ENCODE results near the gene NAPG. TPM values are rescaled to one million over a fixed set of nuclear protein-coding genes. Genes with fewer than 3 reads are reported as not detected.
A peak's percentile ranks its signal among the peaks of the same experiment; 100 is the strongest.
"Not testable (repeated sequence)": the region's sequence is repeated elsewhere in the genome, so short reads cannot be mapped to it uniquely, and the experiment has no call there.

NAPG gene
- total RNA-seq, 1 donor from 2014 or later: 30.8 TPM

DNA sequence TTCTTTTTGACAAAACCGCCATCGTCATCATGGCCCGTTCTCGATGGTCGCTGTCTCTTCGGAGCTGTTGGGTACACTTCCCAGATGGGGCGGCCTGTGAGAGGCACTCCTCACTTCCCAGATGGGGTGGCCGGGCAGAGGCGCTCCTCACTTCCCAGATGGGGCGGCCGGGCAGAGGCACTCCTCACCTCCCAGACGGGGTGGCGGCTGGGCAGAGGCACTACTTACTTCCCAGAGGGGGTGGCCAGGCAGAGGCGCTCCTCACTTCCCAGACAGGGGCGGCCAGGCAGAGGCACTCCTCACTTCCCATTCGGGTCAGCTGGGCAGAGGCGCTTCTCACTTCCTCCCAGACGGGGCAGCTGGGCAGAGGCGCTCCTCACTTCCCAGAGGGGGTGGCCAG, 19.9 kb upstream of the NAPG start:
- intact Hi-C loops (cut with DNase I); ATAC-seq; DNase-seq (ENCODE audit: missing footprints): not testable (repeated sequence)

DNA sequence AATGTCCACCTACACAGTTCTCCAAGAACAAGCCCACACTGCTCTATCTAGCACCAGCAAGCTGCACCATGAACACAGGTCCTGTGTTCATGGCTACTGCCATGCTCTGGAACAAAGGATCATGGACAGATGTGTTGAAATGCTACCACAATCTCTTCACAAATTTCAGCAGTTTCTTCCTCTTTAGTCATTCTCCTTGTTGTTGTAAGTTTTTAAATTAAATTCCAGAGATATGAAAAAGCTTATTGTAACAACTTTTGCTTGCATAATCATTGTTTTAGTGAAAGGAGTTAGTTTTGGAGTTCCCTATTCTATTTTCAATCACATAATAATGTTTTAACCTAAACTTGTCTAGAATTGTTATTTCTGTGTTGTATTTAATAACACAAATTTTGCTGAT, 17.2 kb upstream of the NAPG start:
- intact Hi-C loops (cut with DNase I): no loop called here
- ATAC-seq (no peak), DNase-seq (ENCODE audit: missing footprints) (no peak)

DNA sequence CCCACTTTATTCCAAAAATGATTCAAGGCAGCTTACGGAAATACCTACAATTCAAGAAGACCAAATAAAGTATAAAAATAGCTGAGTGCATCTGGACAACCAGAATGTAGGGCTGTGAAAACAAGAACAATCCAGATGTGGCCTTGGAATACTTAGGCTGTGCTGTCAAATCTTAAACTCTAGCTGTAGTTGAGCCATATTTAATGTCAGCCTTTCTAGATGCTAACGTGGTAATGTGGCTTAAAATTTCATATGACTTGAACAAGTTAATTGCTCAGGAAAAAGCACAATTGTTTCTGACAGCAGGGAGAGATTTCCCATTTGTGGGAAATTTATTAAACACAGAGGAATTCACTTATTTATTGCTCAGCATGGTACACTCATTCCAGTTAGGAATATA, 14.6 kb upstream of the NAPG start:
- ATAC-seq (no peak), DNase-seq (ENCODE audit: missing footprints) (no peak)
- intact Hi-C loops (cut with DNase I): loop anchor here (10.0 kb wide), 1 partner anchor 266 kb away; no protein-coding TSS in a partner anchor

DNA sequence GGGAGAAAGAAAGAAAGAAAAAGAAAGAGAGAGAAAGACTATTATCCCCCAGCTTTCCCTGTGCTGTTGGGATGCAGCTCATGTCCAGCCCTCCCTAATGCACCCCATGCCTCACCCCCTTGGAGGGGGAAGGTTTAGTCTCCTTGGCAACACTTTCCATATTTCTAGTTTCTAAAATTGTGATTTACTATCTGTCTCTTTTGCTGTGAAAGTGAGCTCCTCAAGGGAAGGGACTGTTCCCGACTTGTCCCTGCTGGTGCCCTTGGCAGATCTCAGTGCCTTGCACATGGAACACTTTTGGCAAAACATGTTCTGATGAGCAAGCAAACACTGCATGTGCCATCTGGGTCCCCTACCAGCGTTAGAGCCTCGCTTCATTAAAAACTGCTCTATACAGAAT, 11.7 kb upstream of the NAPG start:
- DNase-seq (ENCODE audit: missing footprints): no peak
- intact Hi-C loops (cut with DNase I): loop anchor here (10.0 kb wide), 1 partner anchor 269 kb away; no protein-coding TSS in a partner anchor
- no peak for ATAC-seq

DNA sequence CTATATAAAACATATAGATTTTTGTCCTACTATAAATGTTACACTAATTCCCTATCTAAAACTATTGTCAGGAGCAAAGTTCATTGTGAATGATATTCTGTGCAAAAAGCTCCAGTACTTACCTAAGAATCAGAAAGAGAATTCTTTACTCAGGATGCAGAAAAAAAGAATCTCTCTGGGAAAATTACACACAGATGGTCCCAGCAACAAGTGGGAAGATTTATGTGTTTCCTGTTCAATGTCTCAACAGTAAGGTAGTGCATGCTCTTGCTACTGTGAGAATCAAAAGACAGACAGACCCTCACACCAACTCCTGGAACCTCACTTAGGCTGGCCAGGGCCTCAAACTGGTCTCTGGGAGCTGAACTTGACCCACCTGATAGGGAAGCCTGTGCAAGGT, 11.2 kb upstream of the NAPG start:
- ATAC-seq: no peak
- intact Hi-C loops (cut with DNase I): loop anchor here (10.0 kb wide), 1 partner anchor 270 kb away; no protein-coding TSS in a partner anchor
- no peak for DNase-seq (ENCODE audit: missing footprints)

DNA sequence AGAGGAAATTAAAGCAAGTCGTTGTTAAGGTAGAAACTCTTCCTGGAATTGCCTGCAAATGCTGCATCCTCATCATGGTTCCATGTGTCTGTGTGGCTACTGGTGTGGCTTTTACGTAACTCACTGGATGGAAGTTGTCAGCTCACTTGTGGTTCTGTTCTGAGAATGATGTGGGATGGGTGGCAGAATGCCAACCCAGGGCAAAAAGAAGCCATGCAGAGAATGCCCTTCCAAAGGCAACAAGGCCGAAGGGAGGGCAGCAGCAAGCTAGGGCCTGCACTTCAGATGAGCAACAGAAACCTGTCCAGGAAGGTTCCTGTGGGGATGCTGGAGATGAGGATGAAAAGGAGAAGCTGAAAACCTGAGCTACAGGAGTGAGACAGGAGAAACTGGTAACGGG, 10.4 kb upstream of the NAPG start:
- no peak for ATAC-seq
- DNase-seq (ENCODE audit: missing footprints): no peak
- intact Hi-C loops (cut with DNase I): loop anchor here (5.0 to 10.0 kb wide), 2 partner anchors 63 to 271 kb away; partner anchors contain the start of gene APCDD1

DNA sequence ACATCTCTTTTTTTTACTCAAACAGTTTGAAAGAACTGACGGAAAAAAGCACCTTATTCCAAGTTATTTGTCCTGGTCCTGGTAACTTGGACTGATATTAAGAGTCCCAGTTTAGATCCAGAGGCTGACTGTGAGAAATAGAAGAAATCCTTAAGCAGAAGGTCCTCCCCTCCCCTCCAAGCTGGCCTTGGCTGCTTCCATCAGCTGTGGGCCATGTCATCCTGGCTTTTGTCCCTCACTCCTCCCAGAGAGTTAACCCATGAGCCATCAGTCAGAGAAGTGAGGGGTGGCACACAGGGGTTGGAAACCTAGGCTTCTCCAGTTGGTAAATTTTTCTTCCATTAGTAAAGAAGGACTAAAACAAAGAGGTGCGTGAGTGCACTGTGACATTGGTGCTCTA, 9.7 kb upstream of the NAPG start:
- DNase-seq (ENCODE audit: missing footprints) (no peak), ATAC-seq (peak; percentile 23)
- intact Hi-C loops (cut with DNase I): loop anchor here (5.0 to 10.0 kb wide), 2 partner anchors 64 to 271 kb away; partner anchors contain the start of gene APCDD1

DNA sequence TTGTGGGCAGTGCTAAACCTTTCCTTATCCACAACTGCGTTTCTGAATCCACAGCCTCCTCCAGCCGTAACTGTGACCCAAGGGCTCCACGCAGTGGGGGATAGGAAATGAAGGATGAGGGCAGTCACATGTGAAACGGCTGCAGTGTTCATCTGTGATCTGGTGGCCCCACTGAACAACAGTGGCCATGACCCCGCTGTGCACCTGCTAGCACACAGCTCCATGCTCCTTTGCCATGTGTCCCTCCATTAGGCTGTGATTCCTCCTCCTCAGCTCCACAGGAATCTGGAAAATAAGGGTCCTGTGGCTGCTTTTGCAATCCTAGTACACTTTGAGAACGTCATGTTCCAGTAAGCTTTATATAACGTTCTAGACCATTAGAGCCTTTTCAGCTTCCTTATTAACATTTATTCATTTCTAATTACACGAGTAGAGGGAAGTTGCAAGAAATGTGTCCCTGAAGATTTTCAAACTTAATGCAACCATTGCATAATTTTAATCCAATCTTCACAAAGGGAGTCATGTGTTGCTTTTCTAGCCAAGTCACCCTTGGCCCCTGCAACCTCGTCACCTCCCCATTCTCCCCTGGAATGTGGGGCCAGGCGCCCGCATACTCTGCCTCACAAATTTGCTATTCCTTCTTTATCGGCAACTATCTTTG, 7.1 kb upstream of the NAPG start:
- ATAC-seq (peak; percentile 80), DNase-seq (ENCODE audit: missing footprints) (no peak)
- intact Hi-C loops (cut with DNase I): loop anchor here (2.0 to 10.0 kb wide), 3 partner anchors 66 to 512 kb away; partner anchors contain the start of gene APCDD1

DNA sequence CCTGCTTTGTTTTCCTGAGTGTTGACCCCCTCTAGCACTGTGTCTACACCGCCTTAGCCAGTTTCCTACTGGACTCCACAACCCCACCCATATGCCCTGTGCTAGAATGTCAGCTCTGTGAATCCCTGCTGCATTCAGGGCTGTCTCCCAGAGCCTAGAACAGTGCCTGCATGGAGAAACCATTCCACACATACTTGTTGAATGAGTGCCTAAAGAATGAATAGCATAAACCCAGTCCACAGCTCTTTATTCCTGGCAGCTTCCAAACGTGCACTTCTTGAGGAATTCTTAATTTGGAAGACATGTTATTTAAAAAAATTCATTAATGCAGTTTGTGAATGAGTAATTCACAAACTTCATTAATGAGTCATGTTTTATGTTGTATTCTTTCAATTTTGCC, 6.5 kb upstream of the NAPG start:
- intact Hi-C loops (cut with DNase I): loop anchor here (2.0 to 10.0 kb wide), 3 partner anchors 67 to 513 kb away; partner anchors contain the start of gene APCDD1
- no peak for DNase-seq (ENCODE audit: missing footprints)
- peak; percentile 2 for ATAC-seq

DNA sequence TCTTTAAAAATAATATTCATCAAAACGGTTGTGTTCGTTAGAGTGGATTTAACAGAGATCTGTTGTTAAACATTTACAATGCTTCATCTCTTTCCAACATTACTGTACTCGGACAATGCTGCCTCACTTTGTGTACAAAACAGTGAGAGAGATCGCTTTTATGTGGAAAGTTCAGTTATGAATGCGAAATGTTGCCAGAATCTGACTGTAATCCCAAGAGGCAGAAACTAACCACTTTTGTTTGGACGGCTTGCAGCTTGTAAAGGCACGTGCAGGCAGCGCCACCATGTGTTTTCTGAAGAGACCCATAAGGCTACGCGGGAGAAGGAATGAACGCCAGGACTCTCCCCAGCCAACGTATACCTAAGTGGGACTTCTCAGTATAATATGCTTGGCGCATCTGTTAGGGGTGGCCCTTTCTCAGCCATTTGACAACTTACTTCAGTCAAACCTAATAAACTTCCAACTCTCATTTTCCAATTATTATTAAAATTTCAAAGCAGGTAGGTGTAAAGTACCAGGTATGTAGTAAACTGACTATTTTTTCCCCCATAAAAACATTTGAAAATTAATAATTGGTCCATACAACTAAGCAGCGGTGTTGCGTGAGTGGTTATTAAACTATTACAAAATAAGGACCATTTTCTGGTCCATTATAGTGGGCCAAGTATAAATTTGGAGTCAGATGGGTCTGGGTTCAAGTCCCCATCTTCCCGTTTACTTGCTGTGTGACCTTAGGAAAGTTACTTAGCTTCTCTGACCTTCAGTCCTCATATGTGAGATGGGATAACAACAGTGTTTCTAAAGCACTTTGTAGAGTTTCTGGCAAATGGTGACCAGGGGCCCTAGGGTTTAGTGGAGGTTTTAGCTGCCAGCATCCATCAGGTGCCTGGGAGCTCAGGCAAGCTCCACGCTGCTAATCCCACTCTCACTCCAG, 5.6 kb upstream of the NAPG start:
- peak; percentile 88 for DNase-seq (ENCODE audit: missing footprints)
- ATAC-seq: peak; percentile 83
- intact Hi-C loops (cut with DNase I): loop anchor here (1.0 to 10.0 kb wide), 5 partner anchors 68 to 945 kb away; partner anchors contain the start of gene APCDD1

DNA sequence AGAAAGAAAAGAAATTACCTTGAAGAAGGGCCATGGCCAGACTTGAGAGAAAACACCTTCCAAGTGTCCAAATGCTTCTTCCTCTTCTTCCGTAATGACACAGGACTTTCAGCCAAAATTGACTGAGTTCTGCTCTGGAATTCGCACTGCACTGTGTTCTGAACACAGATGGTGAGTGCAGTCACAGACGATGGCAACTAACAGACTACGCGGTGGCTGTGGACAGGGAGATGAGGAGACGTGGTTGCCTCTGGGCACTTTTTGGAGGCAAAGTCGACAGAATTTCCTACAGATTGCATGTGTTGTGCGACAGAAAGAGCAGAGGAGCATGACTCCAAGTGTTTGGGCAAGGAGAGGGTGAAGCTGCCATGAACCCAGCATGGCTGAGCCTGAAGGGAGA, 4.3 kb upstream of the NAPG start:
- DNase-seq (ENCODE audit: missing footprints): no peak
- ATAC-seq: no peak
- intact Hi-C loops (cut with DNase I): loop anchor here (10.0 kb wide), 1 partner anchor 947 kb away; no protein-coding TSS in a partner anchor

DNA sequence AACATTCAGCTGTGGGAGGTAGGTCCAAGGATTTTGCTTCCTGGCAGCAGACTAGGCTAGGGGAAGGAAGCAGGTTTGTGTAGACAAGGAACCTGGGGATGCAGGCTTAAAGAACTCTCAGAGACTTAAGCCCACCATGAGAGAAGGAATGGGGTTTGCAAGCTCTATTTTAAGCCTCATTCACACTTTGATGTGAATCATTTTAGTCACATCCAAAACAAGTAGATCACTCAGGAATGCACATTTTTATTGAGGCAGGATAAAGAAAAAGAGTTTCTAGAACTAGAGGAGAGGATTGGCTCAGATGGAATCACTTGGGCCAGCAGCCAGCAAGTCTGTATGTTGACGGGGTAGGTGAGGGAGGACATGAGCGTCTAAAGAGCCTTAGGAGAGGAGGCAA, 3.3 kb upstream of the NAPG start:
- DNase-seq (ENCODE audit: missing footprints) (no peak), ATAC-seq (no peak)
- intact Hi-C loops (cut with DNase I): loop anchor here (10.0 kb wide), 1 partner anchor 948 kb away; no protein-coding TSS in a partner anchor

DNA sequence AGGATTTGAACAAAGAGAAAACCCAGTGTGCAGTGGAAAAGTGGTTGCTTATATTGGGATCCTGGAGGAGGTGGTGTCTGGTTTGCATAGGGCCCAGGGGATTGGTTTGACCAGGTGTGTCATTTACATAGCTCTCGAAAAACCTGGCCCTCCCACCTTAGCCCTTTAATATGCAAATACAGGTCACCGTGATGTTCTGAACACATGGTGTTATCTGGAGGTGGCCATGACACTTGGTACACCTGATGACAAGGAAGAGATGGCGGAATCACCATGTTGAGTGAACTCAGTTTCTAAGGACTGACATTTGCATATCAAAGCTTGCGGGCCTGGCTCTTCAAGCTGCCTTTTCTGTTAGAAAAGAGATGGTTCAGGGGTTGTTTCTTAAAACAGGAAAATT, 2.3 kb upstream of the NAPG start:
- intact Hi-C loops (cut with DNase I): loop anchor here (10.0 kb wide), 1 partner anchor 949 kb away; no protein-coding TSS in a partner anchor
- no peak for DNase-seq (ENCODE audit: missing footprints)
- no peak for ATAC-seq

DNA sequence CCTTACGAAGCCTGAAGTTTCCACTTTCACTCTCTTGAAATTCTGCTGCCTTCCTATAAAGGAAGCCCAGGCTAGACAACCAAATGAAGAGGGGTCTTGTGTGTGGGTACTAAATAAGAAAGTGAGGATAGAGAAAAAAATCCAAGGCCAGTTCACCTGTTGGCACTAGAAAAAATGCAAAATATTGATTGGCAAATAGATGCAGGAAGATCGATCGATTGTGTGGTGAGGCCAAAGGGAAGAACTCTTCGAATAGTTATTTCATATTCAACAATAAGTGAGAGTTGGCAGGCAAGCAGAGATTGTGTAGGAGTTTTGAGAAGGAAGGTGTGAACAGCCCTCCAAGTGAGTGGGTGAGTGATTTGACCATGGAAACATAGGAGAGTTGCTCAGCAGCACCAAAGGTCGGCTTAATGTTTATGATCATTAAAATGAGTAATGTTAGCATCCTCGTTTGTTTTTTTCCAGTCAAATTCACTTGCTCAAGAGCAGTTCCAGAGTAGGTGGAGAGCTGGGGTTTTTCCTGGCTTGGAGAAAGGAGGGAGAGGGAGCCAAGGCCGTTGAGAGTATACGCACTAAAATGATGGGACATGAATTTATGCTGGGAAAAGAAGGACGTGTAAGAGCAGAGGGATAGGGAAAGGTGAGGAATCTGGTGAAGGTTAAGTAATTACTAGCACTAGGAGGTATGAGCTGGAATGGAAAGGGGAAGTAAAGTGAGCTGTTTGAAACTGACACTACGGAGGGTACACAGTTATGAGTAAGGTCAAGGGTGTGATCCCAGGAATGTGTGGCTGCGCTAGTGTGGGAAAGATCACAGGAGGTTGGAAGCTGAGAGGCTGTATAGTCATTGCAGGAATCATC, 1.1 kb upstream of the NAPG start:
- intact Hi-C loops (cut with DNase I): loop anchor here (10.0 kb wide), 1 partner anchor 950 kb away; no protein-coding TSS in a partner anchor
- DNase-seq (ENCODE audit: missing footprints): no peak
- no peak for ATAC-seq

DNA sequence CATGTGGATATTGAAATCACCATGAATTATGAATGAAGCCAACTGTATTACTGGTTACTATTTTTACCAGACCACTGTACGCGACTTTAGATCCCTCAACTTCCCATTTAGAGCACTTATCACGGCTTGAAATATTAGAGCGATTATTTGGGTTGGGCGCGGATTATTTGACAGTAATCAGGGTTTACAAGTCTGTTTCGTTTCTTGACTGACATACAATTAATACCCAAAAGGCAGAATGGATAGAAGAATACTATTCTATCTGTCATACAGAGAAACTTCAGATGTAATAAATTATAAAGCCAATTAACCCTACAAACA, 496 bp upstream of the NAPG start:
- DNase-seq (ENCODE audit: missing footprints) (no peak), ATAC-seq (no peak)
- intact Hi-C loops (cut with DNase I): loop anchor here (10.0 kb wide), 1 partner anchor 951 kb away; no protein-coding TSS in a partner anchor

DNA sequence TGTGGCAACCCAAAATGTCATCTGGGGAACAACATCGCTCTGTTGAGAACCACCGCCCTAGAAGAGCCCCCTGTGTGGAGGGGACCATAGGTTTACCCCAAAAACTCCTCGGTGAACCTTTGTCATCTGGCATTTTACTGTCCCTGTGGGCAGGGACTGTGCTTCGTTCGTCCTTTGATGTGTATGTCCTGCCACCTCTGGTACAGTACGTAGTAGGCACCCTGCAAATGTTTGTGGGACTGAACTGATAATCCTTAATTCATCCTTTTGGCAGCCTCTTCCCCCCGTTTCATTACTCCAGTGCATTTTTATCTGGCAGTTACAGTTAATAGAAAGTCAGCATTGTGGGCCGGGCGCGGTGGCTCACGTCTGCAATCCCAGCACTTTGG, 728 bp downstream of the NAPG start:
- ATAC-seq (peak; percentile 11), DNase-seq (ENCODE audit: missing footprints) (no peak)
- intact Hi-C loops (cut with DNase I): loop anchor here (10.0 kb wide), 1 partner anchor 952 kb away; no protein-coding TSS in a partner anchor

DNA sequence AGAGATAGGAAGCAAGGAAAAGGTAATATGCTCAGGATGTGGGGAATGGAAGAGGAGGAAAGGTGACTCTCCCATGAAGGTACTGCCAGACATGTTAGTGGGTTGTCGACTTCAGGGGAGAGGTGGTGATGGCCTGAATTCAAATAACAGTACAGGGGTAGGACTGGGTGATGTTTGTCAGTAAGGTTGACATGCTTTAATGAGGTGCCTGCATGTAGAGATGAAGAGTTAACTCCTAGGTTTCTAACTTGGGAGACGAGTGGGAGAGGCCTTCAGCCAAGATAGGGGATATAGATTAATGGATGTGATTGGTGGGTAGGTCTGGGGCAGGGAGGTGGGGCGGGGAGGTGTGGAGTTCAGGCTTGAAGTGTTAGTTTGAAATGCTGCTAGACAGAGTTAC, 2.6 kb downstream of the NAPG start:
- intact Hi-C loops (cut with DNase I): loop anchor here (10.0 kb wide), 1 partner anchor 954 kb away; no protein-coding TSS in a partner anchor
- no peak for DNase-seq (ENCODE audit: missing footprints)
- no peak for ATAC-seq

DNA sequence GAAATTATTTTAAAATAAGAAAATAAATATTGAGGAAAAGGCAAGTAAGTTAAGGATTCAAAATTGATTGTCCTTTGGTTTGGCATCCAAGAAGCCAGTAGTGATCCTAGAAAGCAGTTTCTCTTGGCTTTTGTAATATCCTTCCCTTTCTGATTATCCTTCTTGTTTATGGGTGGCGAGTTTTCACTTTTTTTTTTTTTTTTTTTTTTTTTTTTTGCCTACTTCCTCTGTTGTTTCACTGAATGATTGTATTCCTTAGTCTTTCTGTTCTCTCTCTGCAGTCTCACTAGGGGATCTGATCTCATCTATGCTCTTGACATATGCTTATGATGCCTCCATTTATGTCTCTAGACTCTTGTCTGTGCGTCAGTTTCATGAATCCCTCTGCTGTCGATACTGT, 4.2 kb downstream of the NAPG start:
- ATAC-seq (no peak), DNase-seq (ENCODE audit: missing footprints) (no peak)
- intact Hi-C loops (cut with DNase I): no loop called here

All from Right ventricle myocardium inferior (tissue), 1 donor.